Neural cell (in vitro differentiated cells): ENCODE data around the gene THOC1. TPM values are rescaled to one million over a fixed set of nuclear protein-coding genes. Genes with fewer than 3 reads are reported as not detected.
A peak's percentile ranks its signal among the peaks of the same experiment; 100 is the strongest.

ENCODE experiments used
- H2AFZ ChIP-seq: fragments of 200-600, 300-800 bp; sonication (generic), shearing (Covaris generic); 2 replicates; pipeline ENCODE4 v1.6.0; 2014; ENCODE audit warnings: low read depth, mild to moderate bottlenecking, antibody characterized with exemption, low read length, moderate library complexity
- H3F3A ChIP-seq: fragments of 200-600 bp; shearing (Covaris generic); 2 replicates; pipeline ENCODE4 v1.6.1; 2016; ENCODE audit warnings: mild to moderate bottlenecking, moderate library complexity, mixed read lengths, antibody characterized with exemption, low read length; ENCODE audit not compliant: insufficient read depth, poor library complexity, severe bottlenecking
- H3K27ac ChIP-seq: fragments of 200-600, 300-800 bp; sonication (generic), shearing (Covaris generic); 2 replicates; pipeline ENCODE4 v1.5.1; 2014; ENCODE audit warnings: mild to moderate bottlenecking, low read length, moderate library complexity
- H3K27me3 ChIP-seq: fragments of 300-800, 200-600 bp; sonication (generic), shearing (Covaris generic); 2 replicates; pipeline ENCODE4 v1.6.0; 2014; ENCODE audit warnings: mild to moderate bottlenecking, low read depth, low read length, moderate library complexity; ENCODE audit not compliant: insufficient read depth
- H3K36me3 ChIP-seq: fragments of 300-800, 200-600 bp; sonication (generic), shearing (Covaris generic); 2 replicates; pipeline ENCODE4 v1.5.1; 2014; ENCODE audit warnings: mild to moderate bottlenecking, antibody characterized with exemption, low read length, moderate library complexity; ENCODE audit not compliant: insufficient read depth
- H3K4me2 ChIP-seq: fragments of 300-800, 200-600 bp; sonication (generic), shearing (Covaris generic); 2 replicates; pipeline ENCODE4 v1.6.0; 2014; ENCODE audit warnings: mild to moderate bottlenecking, low read length
- H3K4me3 ChIP-seq: fragments of 300-800, 200-600 bp; sonication (generic), shearing (Covaris generic); 2 replicates; pipeline ENCODE4 v1.5.1; 2014; ENCODE audit warnings: mild to moderate bottlenecking, low read length, moderate library complexity
- H3K79me2 ChIP-seq: fragments of 200-600 bp; shearing (Covaris generic); replicated peaks from 2 replicates; pipeline ENCODE4 v1.6.0; 2014; ENCODE audit warnings: mild to moderate bottlenecking, low read length, moderate library complexity; ENCODE audit not compliant: insufficient read depth
- H3K9ac ChIP-seq: fragments of 300-800, 200-600 bp; sonication (generic), shearing (Covaris generic); 2 replicates; pipeline ENCODE4 v1.6.1; 2016; ENCODE audit warnings: mild to moderate bottlenecking, low read length, mixed read lengths
- H3K9me2 ChIP-seq: fragments of 200-600 bp; shearing (Covaris generic); 2 replicates; pipeline ENCODE4 v1.6.1; 2016; ENCODE audit warnings: mild to moderate bottlenecking, low read length, mixed read lengths; ENCODE audit not compliant: insufficient read depth
- H3K9me3 ChIP-seq: fragments of 200-600, 300-800 bp; sonication (generic), shearing (Covaris generic); 2 replicates; pipeline ENCODE4 v1.6.1; 2016; ENCODE audit warnings: mild to moderate bottlenecking, mixed run types, low read length, moderate library complexity, mixed read lengths
- H4K20me1 ChIP-seq: fragments of 200-600 bp; shearing (Covaris generic); 2 replicates; pipeline ENCODE4 v1.6.1; 2016; ENCODE audit warnings: mild to moderate bottlenecking, mixed run types; ENCODE audit not compliant: insufficient read depth
- CTCF ChIP-seq: fragments of 450-650 bp; IDR thresholded peaks from 2 replicates; pipeline ENCODE4 v1.5.1; 2014; ENCODE audit warnings: antibody characterized with exemption, mild to moderate bottlenecking, moderate library complexity; ENCODE audit not compliant: poor library complexity, severe bottlenecking
- EP300 ChIP-seq: fragments of 450-650 bp; conservative IDR thresholded peaks from 2 replicates; pipeline ENCODE4 v1.6.1; 2014; ENCODE audit warnings: antibody characterized with exemption, mild to moderate bottlenecking, moderate library complexity; ENCODE audit not compliant: poor library complexity, severe bottlenecking
- EZH2 ChIP-seq: fragments of 200-600, 300-800 bp; shearing (Covaris generic), sonication (generic); IDR thresholded peaks from 2 replicates; pipeline ENCODE4 v1.6.1; 2014; ENCODE audit warnings: antibody characterized with exemption, low read length, borderline replicate concordance, mild to moderate bottlenecking; ENCODE audit not compliant: insufficient read depth, poor library complexity, severe bottlenecking
- MXI1 ChIP-seq: fragments of 450-650 bp; conservative IDR thresholded peaks from 2 replicates; pipeline ENCODE4 v1.6.1; 2014; ENCODE audit warnings: antibody characterized with exemption, mild to moderate bottlenecking; ENCODE audit not compliant: poor library complexity, severe bottlenecking
- POLR2AphosphoS5 ChIP-seq: IDR thresholded peaks from 2 replicates; pipeline ENCODE4 v1.6.1; 2012
- RAD21 ChIP-seq: fragments of 450-650 bp; conservative IDR thresholded peaks from 2 replicates; pipeline ENCODE4 v1.6.1; 2014; ENCODE audit warnings: antibody characterized with exemption, mild to moderate bottlenecking, moderate library complexity
- REST ChIP-seq: IDR thresholded peaks from 2 replicates; pipeline ENCODE4 v1.6.1; 2012; ENCODE audit warnings: borderline replicate concordance
- SMC3 ChIP-seq: fragments of 450-650 bp; conservative IDR thresholded peaks from 2 replicates; pipeline ENCODE4 v1.6.1; 2014; ENCODE audit warnings: antibody characterized with exemption, mild to moderate bottlenecking, moderate library complexity; ENCODE audit not compliant: poor library complexity
- TAF1 ChIP-seq: IDR thresholded peaks from 2 replicates; pipeline ENCODE4 v1.6.1; 2012; ENCODE audit warnings: low read depth
- polyA minus RNA-seq: library from RNA; depleted of rRNA, polyadenylated mRNA; stranded (reverse); fragments of >200 nt; gene quantifications from 2 replicates; pipeline ENCODE4 v1.2.3, GENCODE V29; 2014
- polyA plus RNA-seq: library from polyadenylated mRNA; depleted of rRNA; stranded (reverse); fragments of >200 nt; gene quantifications from 2 replicates; pipeline ENCODE4 v1.2.3, GENCODE V29; 2014

THOC1 gene
- polyA plus RNA-seq (145 and 168 TPM in 2 replicates), polyA minus RNA-seq (163 and 170 TPM in 2 replicates)

- Histone ChIP-seq H3K4me3 (peak within 1 kb of the TSS; percentile 98), H4K20me1 (no peaks in the 10 kb centered on the region), H3K36me3 (peaks cover 7% of the 10 kb centered on the region), H3K4me2 (peak within 1 kb of the TSS; percentile 95), H3K79me2 (peaks cover 22% of the 10 kb centered on the region), H3K9me3 (no peaks in the 10 kb centered on the region), H3K9me2 (no peaks in the 10 kb centered on the region), H3K27me3 (no peaks in the 10 kb centered on the region), H3K27ac (peak within 1 kb of the TSS; percentile 85), H3F3A (no peaks in the 10 kb centered on the region), H2AFZ (peak within 1 kb of the TSS; percentile 99), H3K9ac (peak within 1 kb of the TSS; percentile 93)
- TF ChIP-seq TAF1: peak; percentile 96
- peak; percentile 97 for TF ChIP-seq MXI1
- peak; percentile 98 for TF ChIP-seq POLR2AphosphoS5
- TF ChIP-seq REST: peak; percentile 85
- TF ChIP-seq CTCF: no peak
- no peak for TF ChIP-seq RAD21
- TF ChIP-seq SMC3: peak; percentile 50
- TF ChIP-seq EP300: peak; percentile 41
These were observed at the start of gene THOC1 for GRCh38 chr18:267688-268552. Gene THOC1, minus strand, starts transcription at chr18:268047. Its CDS starts 28 bp downstream, at chr18:268019.

GRCh38 chr18:317618-318017, 49.8 kb upstream of the THOC1 start:
- Histone ChIP-seq H3K27ac (no peak overlapping the region), H3K9me3 (no peaks in the 10 kb centered on the region), H3K4me3 (no peak overlapping the region), H3K9ac (no peak overlapping the region), H3K27me3 (no peaks in the 10 kb centered on the region), H3F3A (no peaks in the 10 kb centered on the region), H3K79me2 (no peaks in the 10 kb centered on the region), H3K36me3 (no peaks in the 10 kb centered on the region), H3K4me2 (no peak overlapping the region), H3K9me2 (no peaks in the 10 kb centered on the region), H4K20me1 (no peaks in the 10 kb centered on the region), H2AFZ (no peak overlapping the region)
- TF ChIP-seq SMC3: no peak
- no peak for TF ChIP-seq REST
- TF ChIP-seq TAF1: no peak
- TF ChIP-seq RAD21: no peak
- TF ChIP-seq EZH2: no peak
- TF ChIP-seq POLR2AphosphoS5: no peak
- no peak for TF ChIP-seq MXI1
- TF ChIP-seq EP300: no peak
- no peak for TF ChIP-seq CTCF
